Measurements from ENCODE around the gene RAD52.

The RAD52 gene

DNA sequence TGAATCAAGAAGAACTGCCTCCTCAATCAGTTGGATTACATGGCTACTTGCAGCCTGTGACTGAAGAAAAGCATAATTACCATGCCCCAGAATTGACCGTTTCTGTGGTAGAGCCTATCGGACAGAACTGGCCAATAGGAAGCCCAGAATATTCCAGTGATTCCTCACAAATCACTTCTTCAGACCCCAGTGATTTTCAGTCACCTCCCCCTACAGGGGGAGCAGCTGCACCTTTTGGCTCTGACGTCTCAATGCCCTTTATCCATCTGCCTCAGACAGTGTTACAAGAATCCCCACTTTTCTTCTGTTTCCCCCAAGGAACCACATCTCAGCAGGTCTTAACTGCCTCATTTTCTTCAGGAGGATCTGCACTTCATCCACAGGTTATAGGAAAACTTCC lies 80.8 kb downstream of the RAD52 start:
- DNase-seq (ENCODE audit: low read depth) = no peak

GRCh38 chr12:867905-868304 lies 81.6 kb downstream of the RAD52 start:
- DNase-seq (ENCODE audit: low read depth) = no peak

- DNase-seq (ENCODE audit: low read depth) = no peak
Observed at GRCh38 chr12:865614-866013, 83.9 kb downstream of the RAD52 start.

DNA sequence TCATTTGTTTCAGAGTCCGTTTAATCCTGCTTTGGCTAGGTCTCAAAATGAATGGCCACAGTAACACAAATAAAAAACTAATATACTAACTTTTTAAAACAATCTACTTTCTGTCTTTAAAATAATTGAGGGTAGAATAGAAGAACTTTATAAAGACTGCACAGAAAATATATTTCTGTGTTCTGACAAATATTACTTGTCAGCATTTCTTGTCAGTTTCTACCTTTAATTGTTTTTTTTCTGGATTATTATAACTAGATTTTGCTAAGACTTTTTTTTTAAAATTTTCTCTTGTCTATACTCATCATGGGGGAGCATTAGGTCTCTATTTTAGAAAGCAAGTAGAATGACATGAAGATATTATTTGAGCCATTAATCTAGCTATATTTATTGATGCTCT lies 86.2 kb downstream of the RAD52 start:
- no peak for DNase-seq (ENCODE audit: low read depth)

DNA sequence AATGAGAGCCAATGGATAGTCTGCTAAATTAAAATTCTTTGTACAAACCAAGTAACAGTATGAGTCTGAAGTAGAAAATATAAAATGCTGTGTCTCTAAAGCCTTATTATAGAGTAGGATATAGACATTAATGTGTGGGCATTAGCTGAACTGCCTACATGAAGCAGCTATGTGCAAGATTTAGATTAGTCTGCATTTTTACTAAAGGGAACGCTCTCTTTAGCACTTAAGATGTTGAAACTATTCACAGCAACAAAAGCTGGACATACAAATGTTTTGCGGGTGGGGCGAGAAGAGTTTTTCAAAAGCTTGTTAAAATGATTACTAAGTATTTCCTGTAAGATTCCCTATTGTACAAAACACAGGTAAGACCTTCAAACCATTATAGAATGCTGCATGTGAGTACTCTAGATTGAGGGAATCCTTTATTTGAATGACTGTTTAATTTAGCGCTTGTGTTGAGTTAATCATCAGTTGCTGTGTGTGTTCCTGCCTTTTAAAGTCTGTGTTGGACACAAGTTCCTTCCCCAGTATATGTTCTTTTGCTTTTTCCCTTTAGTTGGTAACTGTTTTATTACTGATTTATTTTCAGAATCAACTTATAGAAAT lies 87.1 kb downstream of the RAD52 start:
- DNase-seq (ENCODE audit: low read depth) = no peak

All from stimulated activated CD8-positive, alpha-beta memory T cell treated with anti-CD3 and anti-CD28 coated beads, Interleukin-7, amount 100 ng/mL, for 24 hours (primary cell).